ENCODE data around the gene HSD17B2. TPM values are rescaled to one million over a fixed set of nuclear protein-coding genes. Genes with fewer than 3 reads are reported as not detected.

The HSD17B2 gene
- total and polyA plus RNA-seq, 2 of the 4 experiments (the other 2 are of a cell fraction): 0.12 to 0.18 TPM

- no peak overlapping the region for H3K18ac ChIP-seq (ENCODE audit: low read depth, low read length)
- H3K79me1 ChIP-seq (ENCODE audit: low read depth in 1 of 2, low read length in 2 of 2): no peaks in the 10 kb centered on the region
- no peak for ATAC-seq (ENCODE audit: low read depth)
- no peak overlapping the region for H2AK5ac ChIP-seq (ENCODE audit: low read depth, low read length)
- no peak overlapping the region for H3K14ac ChIP-seq (replicated peaks; ENCODE audit: low read depth, low read length)
- no peak overlapping the region for H4K91ac ChIP-seq (ENCODE audit: insufficient read depth, low read depth, low read length)
- no peak overlapping the region for H2BK20ac ChIP-seq (ENCODE audit: low read depth, low read length)
- H3K23ac ChIP-seq (ENCODE audit: low read depth, low read length): no peak overlapping the region
- no peak overlapping the region for H2BK15ac ChIP-seq (ENCODE audit: low read depth, low read length)
- no peaks in the 10 kb centered on the region for H3K4me1 ChIP-seq (ENCODE audit: control insufficient read depth, insufficient read depth, low read length)
- H3K9me3 ChIP-seq (ENCODE audit: control insufficient read depth, insufficient read depth, low read length): peaks cover 7% of the 10 kb centered on the region
- no TSS peak for BruUV-seq (replicated peaks)
- DNase-seq: no peak
- in situ Hi-C loops (cut with MboI; ENCODE audit: low sequenced_read_pairs): no loop called here
- H2AFZ ChIP-seq (replicated peaks; ENCODE audit: low read length, poor library complexity): no peak overlapping the region
- no peak overlapping the region for H3K4ac ChIP-seq (ENCODE audit: low read depth, low read length)
- peaks cover 12% of the 10 kb centered on the region for H3K27me3 ChIP-seq (ENCODE audit: control insufficient read depth, insufficient read depth, low read length)
- H3K4me2 ChIP-seq (ENCODE audit: low read depth, low read length): no peak overlapping the region
- H3K9ac ChIP-seq (ENCODE audit: low read depth, low read length): no peak overlapping the region
- POLR2A ChIA-PET (ENCODE audit: unreplicated experiment): no interaction called here
- TF ChIP-seq CTCF (conservative IDR thresholded peaks at IDR 0.05; ENCODE audit: low read depth, low read length) (no peak), BHLHE40 (IDR thresholded peaks at IDR 0.05; ENCODE audit: low read depth, low read length) (no peak), MAFK (IDR thresholded peaks at IDR 0.05; ENCODE audit: low read depth, low read length) (no peak), SMC3 (IDR thresholded peaks at IDR 0.05; ENCODE audit: low read depth, low read length) (no peak), USF2 (IDR thresholded peaks at IDR 0.05; ENCODE audit: low read depth, low read length) (no peak), MXI1 (IDR thresholded peaks at IDR 0.05; ENCODE audit: borderline replicate concordance, low read depth, low read length) (no peak), CHD1 (IDR thresholded peaks at IDR 0.05; ENCODE audit: low read depth, low read length) (no peak)
- H3K4me3 ChIP-seq (ENCODE audit: insufficient read depth, low read depth, low read length): no peak overlapping the region
- H4K5ac ChIP-seq (ENCODE audit: low read depth, low read length): no peak overlapping the region
- no peak overlapping the region for H3K56ac ChIP-seq (ENCODE audit: extremely low read depth, insufficient read depth, low read length)
- 23% methylated on average over 4 of the region's 9 CpGs; no CpG with 5 or more reads in 1 of the 2 experiments for WGBS, 2 experiments (ENCODE audit: extremely low coverage in 2 of 2, insufficient read length in 1 of 2)
- CTCF ChIA-PET: no interaction called here
- H2BK120ac ChIP-seq (ENCODE audit: low read depth, low read length): no peak overlapping the region
- intact Hi-C loops (cut with micrococcal nuclease): no loop called here
- H3K9me1 ChIP-seq (ENCODE audit: insufficient read depth, low read length): no peaks in the 10 kb centered on the region
- no peak overlapping the region for H3K27ac ChIP-seq (ENCODE audit: insufficient read depth, low read length)
- dilution Hi-C loops (cut with HindIII; ENCODE audit: low sequenced_read_pairs, unreplicated experiment): no loop called here
- H4K20me1 ChIP-seq (ENCODE audit: insufficient read depth, low read length): no peaks in the 10 kb centered on the region
- H2BK5ac ChIP-seq (ENCODE audit: low read depth, low read length, poor library complexity, severe bottlenecking): no peak overlapping the region
- H4K8ac ChIP-seq (ENCODE audit: low read depth in 2 of 2, low read length in 2 of 2): no peak overlapping the region
- peaks cover 1% of the 10 kb centered on the region; the same call in 1 of the 2 replicates for H3K36me3 ChIP-seq (ENCODE audit: control insufficient read depth, insufficient read depth, low read length)
- no peak overlapping the region for H2AK9ac ChIP-seq (replicated peaks; ENCODE audit: low read depth, low read length, poor library complexity)
These were observed 26.0 kb upstream of the HSD17B2 start for GRCh38 chr16:82008957-82009592.

Data from IMR-90 (cell line).